Putamen (tissue), 1 donor: ENCODE results near the gene GPD1.

Source experiments
- DNase-seq: peaks from one replicate; pipeline ENCODE4 v3.0.0-alpha.2; 2016; ENCODE audit warnings: low spot score

GPD1 gene

GRCh38 chr12:50103767-50104321 is at the start of gene GPD1:
GPD1 (plus strand) TSS chr12:50104008; CDS start chr12:50104051, 43 bp downstream.
- peak; percentile 81 for DNase-seq

- peak; percentile 87 for DNase-seq
Observed at GRCh38 chr12:50055831-50056638, 47.8 kb upstream of the GPD1 start.

GRCh38 chr12:50056639-50056976 is 47.2 kb upstream of the GPD1 start:
- no peak for DNase-seq

- peak; percentile 73 for DNase-seq
Observed at GRCh38 chr12:50057000-50057841, 46.6 kb upstream of the GPD1 start, which contains the start of gene ASIC1. ASIC1 (plus strand) TSS chr12:50057596; CDS start chr12:50058767, 1,171 bp downstream.

- no peak for DNase-seq
Observed at GRCh38 chr12:50057896-50058670, 45.7 kb upstream of the GPD1 start.

GRCh38 chr12:50058743-50059312 is 45.0 kb upstream of the GPD1 start:
- no peak for DNase-seq

- no peak for DNase-seq
Observed at GRCh38 chr12:50059440-50060119, 44.2 kb upstream of the GPD1 start.

GRCh38 chr12:50060120-50060468 is 43.7 kb upstream of the GPD1 start:
- DNase-seq: no peak

GRCh38 chr12:50061171-50061570 is 42.6 kb upstream of the GPD1 start:
- DNase-seq: no peak

- DNase-seq: no peak
Observed at GRCh38 chr12:50061946-50062686, 41.7 kb upstream of the GPD1 start.

GRCh38 chr12:50062728-50063460 is 40.9 kb upstream of the GPD1 start:
- no peak for DNase-seq

GRCh38 chr12:50065726-50066310 is 38.0 kb upstream of the GPD1 start:
- no peak for DNase-seq

GRCh38 chr12:50066402-50066801 is 37.4 kb upstream of the GPD1 start:
- no peak for DNase-seq

GRCh38 chr12:50069069-50069468 is 34.7 kb upstream of the GPD1 start:
- DNase-seq: no peak

- no peak for DNase-seq
Observed at GRCh38 chr12:50069539-50069938, 34.3 kb upstream of the GPD1 start.

- DNase-seq: peak; percentile 82
Observed at GRCh38 chr12:50070314-50071060, 33.3 kb upstream of the GPD1 start.

- DNase-seq: no peak
Observed at GRCh38 chr12:50072198-50072907, 31.5 kb upstream of the GPD1 start.

- no peak for DNase-seq
Observed at GRCh38 chr12:50073206-50073605, 30.6 kb upstream of the GPD1 start.
